ENCODE data around the gene PDE4B. TPM values are rescaled to one million over a fixed set of nuclear protein-coding genes. Genes with fewer than 3 reads are reported as not detected.

Gene PDE4B
- total and polyA plus RNA-seq, 9 of the 15 experiments (the other 6 are each of a cell fraction or from before 2014, with no cell fraction given) = 0.09 TPM; not detected in 8

GRCh38 chr1:65793359-65793732 lies 651 bp downstream of the PDE4B start (continued):
- TF ChIP-seq PHTF2 (CRISPR knock-in tag; IDR thresholded peaks at IDR 0.05) (no peak), HNRNPUL1 (IDR thresholded peaks at IDR 0.05; ENCODE audit: low read length) (no peak), ZNF217 (CRISPR knock-in tag; IDR thresholded peaks at IDR 0.05) (no peak)

DNA sequence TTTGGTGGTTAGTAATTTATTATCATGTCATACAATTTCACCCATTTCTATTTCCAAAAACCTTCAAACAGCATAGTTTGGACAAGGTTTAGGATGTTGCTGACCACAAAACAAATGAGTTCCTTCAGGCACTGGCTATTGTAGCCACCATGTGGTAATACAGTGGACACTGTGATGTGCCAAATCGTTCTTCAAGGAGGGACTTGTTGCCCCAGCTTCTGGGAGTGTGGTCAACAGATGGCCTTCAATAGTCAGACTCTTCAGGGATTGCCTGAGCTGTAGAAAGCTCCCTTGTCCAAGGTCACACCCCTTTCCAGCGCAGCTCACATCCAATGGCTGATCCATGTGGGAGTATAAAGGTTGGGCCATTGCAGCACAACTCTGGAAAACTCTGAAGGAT lies 2.6 kb downstream of the PDE4B start:
- TF ChIP-seq THAP7 (CRISPR knock-in tag; IDR thresholded peaks at IDR 0.05) = no peak
- TF ChIP-seq ZNF695 (CRISPR knock-in tag; IDR thresholded peaks at IDR 0.05) = no peak
- no peak for TF ChIP-seq CHD1 (IDR thresholded peaks at IDR 0.05; ENCODE audit: low read length)
- no peak for TF ChIP-seq PHF20 (IDR thresholded peaks at IDR 0.05; ENCODE audit: partially characterized antibody)
- TF ChIP-seq ELF1 (tag; IDR thresholded peaks at IDR 0.05) = no peak
- no peak for TF ChIP-seq ETV5 (CRISPR knock-in tag; IDR thresholded peaks at IDR 0.05; ENCODE audit: low read depth)
- TF ChIP-seq ZSCAN32 (CRISPR knock-in tag; IDR thresholded peaks at IDR 0.05) = no peak
- TF ChIP-seq MYBL2 (IDR thresholded peaks at IDR 0.05; ENCODE audit: low read depth) = no peak
- TF ChIP-seq MYBL2 (CRISPR knock-in tag; IDR thresholded peaks at IDR 0.05; ENCODE audit: borderline replicate concordance) = no peak
- no peak for TF ChIP-seq POLR2AphosphoS5 (IDR thresholded peaks at IDR 0.05; ENCODE audit: control insufficient read depth, insufficient read depth, low read depth, low read length)
- TF ChIP-seq RBM17 (IDR thresholded peaks at IDR 0.05; ENCODE audit: borderline replicate concordance, low read depth, low read length) = no peak
- TF ChIP-seq ETS2 (tag; IDR thresholded peaks at IDR 0.05; ENCODE audit: borderline replicate concordance, poor library complexity, severe bottlenecking) = no peak
- no peak for TF ChIP-seq SMC3 (conservative IDR thresholded peaks at IDR 0.05; ENCODE audit: insufficient read depth, low read depth, low read length)
- TF ChIP-seq ZNF507 (tag; conservative IDR thresholded peaks at IDR 0.05) = no peak
- no peak for TF ChIP-seq POU5F1 (IDR thresholded peaks at IDR 0.05; ENCODE audit: borderline replicate concordance, low read depth, low read length, partially characterized antibody)
- TF ChIP-seq TGIF2 (CRISPR knock-in tag; IDR thresholded peaks at IDR 0.05) = no peak
- ChIA-PET POLR2A (no interaction called here), CTCF (ENCODE audit: low intra/inter-chr PET ratio) (no interaction called here)
- 0% methylated on average over 2 of the region's 2 CpGs for WGBS (ENCODE audit: insufficient coverage, low coverage, missing lambda C conversion rate)
- peaks cover 0 to 6% of the 10 kb centered on the region in 2 experiments; a peak in 1 of 5 replicates for H3K4me1 ChIP-seq (replicated peaks in 1 of 2; ENCODE audit: control insufficient read depth in 2 of 2, insufficient read depth in 2 of 2, low read length in 2 of 2)
- H3K9ac ChIP-seq (ENCODE audit: insufficient read depth in 1 of 2, low read depth in 2 of 2, low read length in 2 of 2) = no peak overlapping the region
- H3K36me3 ChIP-seq (ENCODE audit: control insufficient read depth, insufficient read depth, low read length) = no peaks in the 10 kb centered on the region
- no peaks in the 10 kb centered on the region for H3K79me2 ChIP-seq (ENCODE audit: control insufficient read depth, insufficient read depth, low read length)
- H3K9me1 ChIP-seq (ENCODE audit: control insufficient read depth, insufficient read depth, low read length) = no peaks in the 10 kb centered on the region
- H2AFZ ChIP-seq (ENCODE audit: low read depth, low read length) = no peak overlapping the region
- no peak overlapping the region for H3K4me3 ChIP-seq
- intact Hi-C loops (cut with micrococcal nuclease) (no loop called here), in situ Hi-C loops (cut with MboI) (no loop called here)
- H3K4me2 ChIP-seq (ENCODE audit: insufficient read depth, low read length) = no peak overlapping the region
- H4K20me1 ChIP-seq (replicated peaks; ENCODE audit: control insufficient read depth, insufficient read depth, low read length) = no peaks in the 10 kb centered on the region
- H3K27ac ChIP-seq (ENCODE audit: extremely low read depth, low read depth, low read length) = no peak overlapping the region
- BruUV-seq (replicated peaks) = no TSS peak
- ATAC-seq (no peak), FAIRE-seq (no peak), DNase-seq (ENCODE audit: extremely low read depth in 1 of 4, low spot score in 3 of 4) (no peak)
- H3K9me3 ChIP-seq (replicated peaks; ENCODE audit: control insufficient read depth, insufficient read depth, low read depth, low read length) = no peaks in the 10 kb centered on the region
- peaks cover 2 to 29% of the 10 kb centered on the region in 2 experiments; a peak in 4 of 5 replicates for H3K27me3 ChIP-seq (ENCODE audit: control insufficient read depth in 2 of 2, insufficient read depth in 2 of 2, low read length in 2 of 2)
